Placental epithelial cell (primary cell): ENCODE data around the gene CERS3. TPM values are rescaled to one million over a fixed set of nuclear protein-coding genes. Genes with fewer than 3 reads are reported as not detected.

Experiments used
- small RNA-seq: library from RNA; depleted of rRNA; stranded (forward); fragments of <200 nt; gene quantifications from one replicate; pipeline ENCODE3, GENCODE V24; 2012
- total RNA-seq: library from RNA; depleted of rRNA; stranded (reverse); fragments of >200 nt; gene quantifications from 2 replicates; pipeline ENCODE4 v1.2.3, GENCODE V29; 2012

The CERS3 gene
- total RNA-seq = under 0.01 TPM in 1 of 2 replicates, not detected in the other

GRCh38 chr15:100528833-100529428 lies at the start of gene CERS3:
TSS of gene CERS3 (minus strand) at chr15:100528950. CDS start at chr15:100501849, 27,101 bp downstream.

Small RNAs within 50 kb of the gene (small RNA-seq; reads per million reads assigned to genes)
- gene RNU6-181P (not detected), gene RNU6-322P (not detected)

Other genes with a start within 250 kb of the CERS3 start
- not detected in 2 replicates for gene ADAMTS17, start 187.0 kb downstream of the CERS3 start, total RNA-seq
- 14.9 and 20.8 TPM in 2 replicates for gene LINS1, start 73.2 kb upstream of the CERS3 start, total RNA-seq
- 16.3 and 17.3 TPM in 2 replicates for gene ASB7, start 73.6 kb upstream of the CERS3 start, total RNA-seq